ENCODE results near the gene SLC22A12. TPM values are rescaled to one million over a fixed set of nuclear protein-coding genes. Genes with fewer than 3 reads are reported as not detected.

Gene SLC22A12
- total RNA-seq (not detected), polyA plus RNA-seq (not detected)
- long read RNA-seq, donor 1, result 0 reads
- long read RNA-seq, donor 2, result 0 reads
- long read RNA-seq, donor 3, result 0 reads

DNA sequence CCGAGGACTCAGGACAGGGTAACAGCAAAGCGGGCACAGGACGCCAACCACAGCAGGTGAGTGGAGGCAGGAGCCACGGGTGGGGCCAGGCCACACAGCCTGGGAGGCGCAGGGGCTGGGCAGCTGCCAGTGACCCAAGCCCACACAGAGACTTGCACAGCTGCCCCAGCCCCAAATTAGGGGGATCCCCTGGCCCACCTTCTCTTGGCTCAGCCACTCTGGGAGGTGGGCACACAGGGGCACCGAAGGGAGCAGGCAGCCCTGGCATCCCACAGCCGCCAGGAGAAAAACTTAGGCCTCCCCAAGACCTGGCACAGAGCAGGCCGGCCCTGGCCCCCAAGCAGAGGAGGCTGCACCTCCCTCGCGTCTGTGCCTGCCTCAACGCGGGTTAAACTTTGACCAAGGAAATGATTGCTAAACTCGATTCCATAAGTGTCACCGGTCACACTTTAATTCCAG is at the start of gene SLC22A12:
Gene SLC22A12, plus strand, starts transcription at position 458 of the 459 bp plus-strand sequence. CDS start 337 bp downstream, outside the sequence.
- DNase-seq, result no peak
- Histone ChIP-seq H3K4me1 (no peaks in the 10 kb centered on the region), H3K36me3 (no peaks in the 10 kb centered on the region), H3K9me3 (peaks cover 0 to 26% (median 9%) of the 10 kb centered on the region in 11 donors), H3K27me3 (peaks cover 0 to 4% (median 0%) of the 10 kb centered on the region in 7 donors), H3K27ac (no peak within 1 kb of the TSS), H3K4me3 (no peak within 1 kb of the TSS)
- TF ChIP-seq, protein P1, sequence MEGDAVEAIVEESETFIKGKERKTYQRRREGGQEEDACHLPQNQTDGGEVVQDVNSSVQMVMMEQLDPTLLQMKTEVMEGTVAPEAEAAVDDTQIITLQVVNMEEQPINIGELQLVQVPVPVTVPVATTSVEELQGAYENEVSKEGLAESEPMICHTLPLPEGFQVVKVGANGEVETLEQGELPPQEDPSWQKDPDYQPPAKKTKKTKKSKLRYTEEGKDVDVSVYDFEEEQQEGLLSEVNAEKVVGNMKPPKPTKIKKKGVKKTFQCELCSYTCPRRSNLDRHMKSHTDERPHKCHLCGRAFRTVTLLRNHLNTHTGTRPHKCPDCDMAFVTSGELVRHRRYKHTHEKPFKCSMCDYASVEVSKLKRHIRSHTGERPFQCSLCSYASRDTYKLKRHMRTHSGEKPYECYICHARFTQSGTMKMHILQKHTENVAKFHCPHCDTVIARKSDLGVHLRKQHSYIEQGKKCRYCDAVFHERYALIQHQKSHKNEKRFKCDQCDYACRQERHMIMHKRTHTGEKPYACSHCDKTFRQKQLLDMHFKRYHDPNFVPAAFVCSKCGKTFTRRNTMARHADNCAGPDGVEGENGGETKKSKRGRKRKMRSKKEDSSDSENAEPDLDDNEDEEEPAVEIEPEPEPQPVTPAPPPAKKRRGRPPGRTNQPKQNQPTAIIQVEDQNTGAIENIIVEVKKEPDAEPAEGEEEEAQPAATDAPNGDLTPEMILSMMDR (IDR thresholded peaks at IDR 0.05), result no peak
- 78 to 82% methylated on average over 14 of the region's 14 CpGs for WGBS, 2 donors
- ATAC-seq, result no peak
- intact Hi-C loops (cut with DNase I), result no loop called here

DNA sequence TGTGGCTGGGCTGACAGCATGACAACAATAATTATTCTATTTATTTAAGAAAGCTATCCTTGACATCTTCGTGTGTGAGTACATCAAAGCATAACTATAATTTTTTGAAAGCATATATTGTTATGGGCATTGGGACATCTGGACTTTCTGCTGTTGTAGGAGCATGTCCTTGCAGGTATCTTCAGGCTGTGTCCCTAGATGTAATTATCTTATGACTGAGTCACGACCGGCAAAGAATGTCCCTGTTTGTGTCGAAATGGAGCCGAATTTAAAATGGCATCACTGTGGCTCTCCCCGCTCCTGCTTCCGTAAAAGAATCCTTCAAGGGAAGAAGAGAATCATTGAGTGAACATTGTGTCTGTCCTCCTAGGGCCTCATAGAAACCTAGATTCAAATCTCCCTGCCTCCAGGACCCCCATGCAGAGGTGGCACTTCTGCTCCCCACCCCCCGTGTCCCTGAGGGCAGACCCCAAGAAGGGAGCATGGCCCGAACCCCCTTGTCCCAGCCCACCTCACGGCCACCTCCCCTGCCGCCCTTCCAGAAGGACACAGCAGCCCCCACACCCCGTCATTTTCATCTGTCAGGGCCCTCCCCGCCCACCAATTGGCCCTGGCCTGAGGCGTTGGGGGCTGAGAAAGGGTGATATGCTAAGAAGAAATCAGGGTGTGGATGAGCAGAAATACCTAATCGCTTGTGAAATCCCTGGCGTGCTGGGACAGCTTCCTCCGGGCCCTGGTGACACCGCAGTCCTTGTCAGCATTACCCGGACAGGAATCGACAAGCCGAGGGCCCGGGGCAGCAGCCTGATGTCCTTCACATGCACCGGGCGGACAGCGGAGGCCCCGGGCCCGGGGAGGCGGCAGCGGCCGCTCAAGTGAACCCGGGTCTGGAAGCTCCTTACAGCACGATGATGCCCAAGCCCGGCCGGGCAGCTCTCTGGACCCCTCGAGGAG is 48.6 kb upstream of the SLC22A12 start:
- no peaks in the 10 kb centered on the region for H3K36me3 ChIP-seq
- 87 to 88% methylated on average over 35 of the region's 35 CpGs for WGBS, 2 donors
- H3K27me3 ChIP-seq, result peaks cover 0 to 38% (median 13%) of the 10 kb centered on the region in 7 donors
- ATAC-seq (no peak), DNase-seq (no peak)
- H3K4me1 ChIP-seq, result peaks cover 0 to 11% (median 0%) of the 10 kb centered on the region in 9 donors
- TF ChIP-seq, protein P1 (IDR thresholded peaks at IDR 0.05), result no peak
- H3K9me3 ChIP-seq, result peaks cover 0 to 10% (median 0%) of the 10 kb centered on the region in 11 donors
- intact Hi-C loops (cut with DNase I), result no loop called here
- no peak overlapping the region for H3K4me3 ChIP-seq
- no peak overlapping the region for H3K27ac ChIP-seq

DNA sequence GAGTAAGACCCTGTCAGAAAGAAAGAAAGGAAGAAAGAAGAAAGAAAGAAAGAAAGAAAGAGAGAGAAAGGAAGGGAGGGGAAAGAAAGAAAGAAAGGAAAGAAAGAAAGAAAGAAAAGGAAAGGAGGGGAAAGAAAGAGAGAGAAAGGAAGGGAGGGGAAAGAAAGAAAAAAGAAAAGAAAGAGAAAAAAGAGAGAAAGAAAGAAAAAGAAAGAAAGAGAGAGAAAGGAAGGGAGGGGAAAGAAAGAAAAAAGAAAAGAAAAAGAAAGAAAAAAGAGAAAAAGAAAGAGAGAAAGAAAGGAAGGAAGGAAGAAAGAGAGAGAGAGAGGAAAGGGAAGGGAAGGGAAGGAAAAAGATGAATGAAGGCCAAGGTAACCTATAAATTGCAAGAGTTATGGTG is 47.2 kb upstream of the SLC22A12 start:
- intact Hi-C loops (cut with DNase I), result no loop called here
- TF ChIP-seq, protein P1 (IDR thresholded peaks at IDR 0.05), result no peak
- Histone ChIP-seq H3K9me3 (peaks cover 0 to 10% (median 0%) of the 10 kb centered on the region in 11 donors), H3K27ac (no peak overlapping the region), H3K4me3 (no peak overlapping the region), H3K27me3 (peaks cover 0 to 41% (median 12%) of the 10 kb centered on the region in 7 donors), H3K4me1 (no peaks in the 10 kb centered on the region), H3K36me3 (no peaks in the 10 kb centered on the region)
- ATAC-seq, result no peak
- no peak for DNase-seq

DNA sequence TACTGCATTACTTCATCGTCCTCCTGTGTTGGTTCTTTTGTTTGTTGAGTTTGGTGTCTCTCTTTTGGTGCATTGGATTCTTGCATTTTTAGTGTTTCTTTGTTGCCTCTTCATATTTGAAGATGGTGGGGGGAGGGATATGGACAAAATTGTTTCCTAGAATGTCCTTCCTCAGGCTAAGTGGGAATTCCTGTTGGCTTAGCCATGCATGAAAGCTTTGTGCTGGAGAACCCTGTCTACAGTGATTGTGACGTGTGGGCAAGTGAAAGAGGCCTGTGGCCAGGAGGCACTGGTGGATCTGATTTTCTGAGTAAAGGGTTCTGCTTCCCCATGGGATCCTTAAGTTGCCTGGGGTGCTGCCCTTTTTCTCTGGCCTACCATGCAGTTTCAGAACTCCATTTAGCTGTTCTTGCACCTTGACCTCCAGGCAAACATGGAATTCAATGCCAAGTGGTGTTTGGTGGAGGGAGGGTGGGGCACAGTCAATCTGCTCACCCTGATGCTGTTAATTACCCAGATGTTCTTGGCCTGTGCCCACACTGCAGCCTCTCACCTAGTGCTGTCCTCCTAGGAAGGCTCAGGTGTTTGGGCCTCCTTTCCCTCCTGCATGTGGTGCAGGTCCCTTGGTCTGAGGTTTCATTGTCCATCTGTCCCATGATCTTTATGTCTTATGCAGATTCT is 46.3 kb upstream of the SLC22A12 start:
- H3K36me3 ChIP-seq, result no peaks in the 10 kb centered on the region
- intact Hi-C loops (cut with DNase I), result no loop called here
- 78 to 87% methylated on average over 2 of the region's 2 CpGs for WGBS, 2 donors

More for the DNA sequence above, 46.3 kb upstream of the SLC22A12 start:
- H3K27ac ChIP-seq, result no peak overlapping the region
- TF ChIP-seq, protein P1 (IDR thresholded peaks at IDR 0.05), result no peak
- no peaks in the 10 kb centered on the region for H3K4me1 ChIP-seq
- peaks cover 0 to 10% (median 0%) of the 10 kb centered on the region in 11 donors for H3K9me3 ChIP-seq
- DNase-seq, result no peak
- no peak for ATAC-seq
- H3K4me3 ChIP-seq, result no peak overlapping the region
- H3K27me3 ChIP-seq, result peaks cover 0 to 31% (median 9%) of the 10 kb centered on the region in 7 donors

All from heart right ventricle (tissue), 16 donors.